Measurements from ENCODE around the gene VWA8.
"Not testable (repeated sequence)": the region's sequence is repeated elsewhere in the genome, so short reads cannot be mapped to it uniquely, and the experiment has no call there.

The VWA8 gene

GRCh38 chr13:41891119-41891518, 69.8 kb downstream of the VWA8 start:
- intact Hi-C loops (cut with DNase I): no loop called here

GRCh38 chr13:41883147-41883546, 77.8 kb downstream of the VWA8 start:
- intact Hi-C loops (cut with DNase I): no loop called here
- DNase-seq: no peak

More at GRCh38 chr13:41891119-41891518, 69.8 kb downstream of the VWA8 start:
- DNase-seq: no peak

GRCh38 chr13:41881890-41882289, 79.0 kb downstream of the VWA8 start:
- intact Hi-C loops (cut with DNase I); DNase-seq: not testable (repeated sequence)

GRCh38 chr13:41880966-41881365, 79.9 kb downstream of the VWA8 start:
- intact Hi-C loops (cut with DNase I): no loop called here
- DNase-seq: no peak

- intact Hi-C loops (cut with DNase I): no loop called here
- DNase-seq: no peak
These were observed 96.3 kb downstream of the VWA8 start for GRCh38 chr13:41864658-41865057.

GRCh38 chr13:41862659-41863058, 98.2 kb downstream of the VWA8 start:
- intact Hi-C loops (cut with DNase I); DNase-seq: not testable (repeated sequence)

- intact Hi-C loops (cut with DNase I): no loop called here
- DNase-seq: no peak
These were observed 101.3 kb downstream of the VWA8 start for GRCh38 chr13:41859565-41859964.

GRCh38 chr13:41858780-41859179, 102.1 kb downstream of the VWA8 start:
- intact Hi-C loops (cut with DNase I): no loop called here
- DNase-seq: no peak

- DNase-seq: no peak
- intact Hi-C loops (cut with DNase I): no loop called here
These were observed 106.2 kb downstream of the VWA8 start for GRCh38 chr13:41854758-41855157.

GRCh38 chr13:41851351-41851750, 109.6 kb downstream of the VWA8 start:
- intact Hi-C loops (cut with DNase I): no loop called here
- DNase-seq: no peak

GRCh38 chr13:41848435-41849255, 112.3 kb downstream of the VWA8 start:
- intact Hi-C loops (cut with DNase I): no loop called here
- peak in 2 of 42 donors; percentile 24 to 44 for DNase-seq

GRCh38 chr13:41847216-41847615, 113.7 kb downstream of the VWA8 start:
- DNase-seq: no peak
- intact Hi-C loops (cut with DNase I): no loop called here

- DNase-seq: no peak
- intact Hi-C loops (cut with DNase I): no loop called here
These were observed 118.8 kb downstream of the VWA8 start for GRCh38 chr13:41842036-41842620.

- intact Hi-C loops (cut with DNase I): no loop called here
- DNase-seq: no peak
These were observed 123.3 kb downstream of the VWA8 start for GRCh38 chr13:41837629-41838028.

GRCh38 chr13:41835871-41836270, 125.0 kb downstream of the VWA8 start:
- intact Hi-C loops (cut with DNase I): no loop called here
- DNase-seq: no peak

- DNase-seq; intact Hi-C loops (cut with DNase I): not testable (repeated sequence)
These were observed 126.2 kb downstream of the VWA8 start for GRCh38 chr13:41834697-41835096.

- DNase-seq: no peak
- intact Hi-C loops (cut with DNase I): no loop called here
These were observed 127.1 kb downstream of the VWA8 start for GRCh38 chr13:41833831-41834230.

GRCh38 chr13:41833201-41833600, 127.7 kb downstream of the VWA8 start:
- DNase-seq: peak in 41 of 42 donors; percentile 8 to 78 (median 39)
- intact Hi-C loops (cut with DNase I): no loop called here

GRCh38 chr13:41827507-41828213, 133.2 kb downstream of the VWA8 start:
- intact Hi-C loops (cut with DNase I): no loop called here
- no peak for DNase-seq

- DNase-seq: no peak
- intact Hi-C loops (cut with DNase I): no loop called here
These were observed 135.2 kb downstream of the VWA8 start for GRCh38 chr13:41825691-41826090.
